Activated T-cell treated with anti-CD3 and anti-CD28 coated beads, Interleukin-2, amount 50 U/mL, for 72 hours (primary cell): ENCODE measurements around the gene KMT5B. TPM values are rescaled to one million over a fixed set of nuclear protein-coding genes. Genes with fewer than 3 reads are reported as not detected.

ENCODE experiments used
- ATAC-seq, 2 donors: fragments of 150-1000 bp; cut with Tn5 transposase; replicated peaks in 1 of 2; 2 replicates each; pipeline ENCODE4 v1.10.0; 2021; ENCODE audit warnings: moderate library complexity in 2 of 2, mild to moderate bottlenecking in 1 of 2
- DNase-seq, 2 donors: peaks; one replicate each; pipeline ENCODE4 v3.0.0; 2021 to 2022; ENCODE audit warnings: mixed read lengths in 1 of 2
- H3K27ac Mint-ChIP-seq: one replicate; pipeline ENCODE4 v1.8.0; 2022; ENCODE audit warnings: mild to moderate bottlenecking, moderate library complexity, mixed read lengths
- H3K27me3 Mint-ChIP-seq: one replicate; pipeline ENCODE4 v1.8.0; 2022; ENCODE audit warnings: low read depth, mixed read lengths
- H3K36me3 Mint-ChIP-seq, 2 donors: one replicate each; pipeline ENCODE4 v1.8.0; 2022; ENCODE audit warnings: mixed read lengths in 2 of 2, mild to moderate bottlenecking in 1 of 2; ENCODE audit not compliant: insufficient read depth in 2 of 2
- H3K4me1 Mint-ChIP-seq: one replicate; pipeline ENCODE4 v1.8.0; 2022; ENCODE audit warnings: low read depth, mixed read lengths
- H3K4me3 Mint-ChIP-seq, 2 donors: one replicate each; pipeline ENCODE4 v1.8.0; 2022; ENCODE audit warnings: mild to moderate bottlenecking in 2 of 2, mixed read lengths in 2 of 2, moderate library complexity in 2 of 2
- H3K9me3 Mint-ChIP-seq, 2 donors: one replicate each; pipeline ENCODE4 v1.8.0; 2022; ENCODE audit warnings: mixed read lengths in 2 of 2
- total RNA-seq, 2 donors: library from RNA; stranded (reverse); gene quantifications; one replicate each; pipeline ENCODE4 v1.2.3, GENCODE V29; 2022

The KMT5B gene
- total RNA-seq, 2 donors from 2014 or later = 26.9 to 34.1 TPM

DNA sequence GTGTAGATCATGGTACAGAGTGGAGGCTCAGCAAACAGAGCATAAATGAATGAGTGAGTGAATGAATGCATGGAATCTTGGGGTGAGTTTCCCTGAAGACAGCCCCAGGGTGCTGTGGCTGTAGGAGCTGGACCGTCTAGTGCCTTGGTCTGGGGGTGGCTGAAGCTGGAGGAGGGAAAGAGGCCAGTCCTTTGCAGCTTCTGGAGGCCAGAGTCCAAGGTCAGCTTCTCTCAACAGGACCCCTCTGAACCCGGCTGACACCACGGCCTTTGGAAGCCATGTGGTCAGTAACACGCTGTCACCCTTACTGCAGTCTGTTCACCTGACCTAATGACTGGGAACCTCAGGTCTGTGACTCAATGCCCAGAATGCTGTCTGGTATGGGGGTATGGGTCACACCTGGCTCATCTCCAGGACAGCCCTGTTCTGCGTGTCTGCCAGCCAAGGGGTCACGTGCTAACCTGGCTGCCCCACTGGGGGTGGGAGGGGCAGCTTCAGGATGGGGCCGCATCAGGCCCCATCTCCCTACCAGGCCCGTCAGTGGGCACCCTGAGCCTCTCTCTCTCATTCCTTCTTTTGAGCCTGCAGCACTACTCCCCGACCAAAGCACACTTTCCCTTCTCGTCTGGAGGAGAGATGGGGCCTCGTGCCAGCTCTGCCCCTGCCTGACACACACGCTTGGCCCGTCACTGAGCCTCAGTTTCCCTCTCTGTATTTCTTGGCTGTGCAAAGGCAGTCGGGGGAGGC lies 67.8 kb downstream of the KMT5B start:
- H3K9me3 Mint-ChIP-seq = no peaks in the 10 kb centered on the region
- no peak overlapping the region for H3K4me3 Mint-ChIP-seq
- H3K27me3 Mint-ChIP-seq = no peaks in the 10 kb centered on the region
- DNase-seq (no peak), ATAC-seq (no peak)
- peaks cover 14% of the 10 kb centered on the region for H3K4me1 Mint-ChIP-seq
- no peaks in the 10 kb centered on the region for H3K36me3 Mint-ChIP-seq
- H3K27ac Mint-ChIP-seq = no peak overlapping the region

DNA sequence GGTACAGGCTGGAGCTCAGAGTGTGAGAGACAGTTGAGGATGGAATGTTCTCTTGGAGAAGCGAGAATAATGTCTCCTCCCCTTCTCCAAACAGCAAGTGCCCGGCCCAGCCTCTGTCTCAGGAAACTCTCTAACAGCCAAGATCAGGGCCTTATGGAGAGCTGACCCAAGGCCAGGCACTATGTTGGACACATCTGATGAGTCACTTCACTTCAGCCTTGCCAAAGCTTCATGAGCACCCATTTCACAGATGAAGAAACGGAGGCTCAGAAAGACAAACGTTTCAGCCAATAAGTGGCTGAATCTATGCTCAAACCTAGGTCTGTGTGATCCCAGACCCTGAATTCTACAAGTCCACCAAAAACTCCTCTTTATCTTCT lies 69.8 kb downstream of the KMT5B start:
- no peak for DNase-seq
- ATAC-seq = no peak
- H3K4me3 Mint-ChIP-seq = no peak overlapping the region
- H3K9me3 Mint-ChIP-seq = no peaks in the 10 kb centered on the region
- H3K4me1 Mint-ChIP-seq = peaks cover 14% of the 10 kb centered on the region
- no peak overlapping the region for H3K27ac Mint-ChIP-seq
- no peaks in the 10 kb centered on the region for H3K36me3 Mint-ChIP-seq
- H3K27me3 Mint-ChIP-seq = no peaks in the 10 kb centered on the region

GRCh38 chr11:68142441-68143309 lies 70.4 kb downstream of the KMT5B start:
- no peak overlapping the region for H3K27ac Mint-ChIP-seq

DNA sequence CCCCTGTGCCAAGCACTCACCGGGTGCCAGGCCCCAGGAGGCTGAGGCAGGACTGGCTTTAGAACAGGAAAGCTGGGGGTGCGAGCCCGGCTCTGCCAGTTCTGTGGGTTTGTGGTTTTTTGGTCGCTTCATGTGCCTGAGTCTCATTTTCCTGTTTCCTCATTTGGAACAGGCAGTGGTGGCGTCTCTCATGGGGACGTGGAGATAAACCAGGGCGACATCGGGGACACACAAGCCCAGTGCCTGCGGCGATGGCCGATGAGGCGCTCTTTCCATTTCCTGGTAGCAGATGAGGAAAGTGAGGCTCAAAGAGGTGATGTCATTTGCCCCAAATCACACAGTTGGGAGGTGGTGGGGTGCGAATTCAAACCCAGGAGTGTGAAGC lies 71.1 kb downstream of the KMT5B start:
- H3K9me3 Mint-ChIP-seq = no peaks in the 10 kb centered on the region
- H3K27ac Mint-ChIP-seq = peak overlapping the region; percentile 80
- no peaks in the 10 kb centered on the region for H3K36me3 Mint-ChIP-seq
- peak overlapping the region; percentile 47 to 63 for H3K4me3 Mint-ChIP-seq
- DNase-seq (peak; percentile 67 to 69), ATAC-seq (peak; percentile 90 to 93)
- no peaks in the 10 kb centered on the region for H3K27me3 Mint-ChIP-seq
- H3K4me1 Mint-ChIP-seq = peaks cover 14% of the 10 kb centered on the region

More at GRCh38 chr11:68142441-68143309, 70.4 kb downstream of the KMT5B start:
- Mint-ChIP-seq H3K4me3 (peak overlapping the region; percentile 47 to 63), H3K9me3 (no peaks in the 10 kb centered on the region), H3K4me1 (peaks cover 14% of the 10 kb centered on the region), H3K36me3 (no peaks in the 10 kb centered on the region), H3K27me3 (no peaks in the 10 kb centered on the region)
- ATAC-seq (no peak), DNase-seq (no peak)

GRCh38 chr11:68141246-68142027 lies 71.7 kb downstream of the KMT5B start:
- Mint-ChIP-seq H3K27ac (peak overlapping the region; percentile 80), H3K36me3 (no peaks in the 10 kb centered on the region), H3K4me1 (peaks cover 14% of the 10 kb centered on the region), H3K27me3 (no peaks in the 10 kb centered on the region), H3K9me3 (no peaks in the 10 kb centered on the region), H3K4me3 (peak overlapping the region; percentile 47 to 63)
- no peak for ATAC-seq
- no peak for DNase-seq

GRCh38 chr11:68140496-68141245 lies 72.4 kb downstream of the KMT5B start:
- Mint-ChIP-seq H3K36me3 (no peaks in the 10 kb centered on the region), H3K9me3 (no peaks in the 10 kb centered on the region)

GRCh38 chr11:68138237-68138636 lies 74.9 kb downstream of the KMT5B start:
- no peak overlapping the region for H3K27ac Mint-ChIP-seq
- H3K4me1 Mint-ChIP-seq = peaks cover 14% of the 10 kb centered on the region
- no peak for DNase-seq
- H3K4me3 Mint-ChIP-seq = no peak overlapping the region
- no peak for ATAC-seq
- peaks cover 2 to 4% of the 10 kb centered on the region in 2 donors for H3K36me3 Mint-ChIP-seq
- no peaks in the 10 kb centered on the region for H3K27me3 Mint-ChIP-seq
- peaks cover 2 to 3% of the 10 kb centered on the region in 2 donors for H3K9me3 Mint-ChIP-seq

More at GRCh38 chr11:68140496-68141245, 72.4 kb downstream of the KMT5B start:
- no peaks in the 10 kb centered on the region for H3K27me3 Mint-ChIP-seq
- H3K4me3 Mint-ChIP-seq = no peak overlapping the region
- DNase-seq (no peak), ATAC-seq (no peak)
- H3K27ac Mint-ChIP-seq = no peak overlapping the region
- peaks cover 14% of the 10 kb centered on the region for H3K4me1 Mint-ChIP-seq

GRCh38 chr11:68137833-68138232 lies 75.3 kb downstream of the KMT5B start:
- Mint-ChIP-seq H3K27ac (no peak overlapping the region), H3K9me3 (peaks cover 2 to 3% of the 10 kb centered on the region in 2 donors)

GRCh38 chr11:68136866-68137265 lies 76.2 kb downstream of the KMT5B start:
- DNase-seq (no peak), ATAC-seq (no peak)
- peaks cover 9 to 10% of the 10 kb centered on the region in 2 donors for H3K9me3 Mint-ChIP-seq
- no peaks in the 10 kb centered on the region for H3K27me3 Mint-ChIP-seq
- peaks cover 6% of the 10 kb centered on the region for H3K4me1 Mint-ChIP-seq
- H3K4me3 Mint-ChIP-seq = no peak overlapping the region
- no peak overlapping the region for H3K27ac Mint-ChIP-seq
- peaks cover 9 to 13% of the 10 kb centered on the region in 2 donors for H3K36me3 Mint-ChIP-seq

More at GRCh38 chr11:68137833-68138232, 75.3 kb downstream of the KMT5B start:
- no peak for ATAC-seq
- no peak for DNase-seq
- H3K27me3 Mint-ChIP-seq = no peaks in the 10 kb centered on the region
- H3K4me3 Mint-ChIP-seq = no peak overlapping the region
- peaks cover 14% of the 10 kb centered on the region for H3K4me1 Mint-ChIP-seq
- peaks cover 2 to 5% of the 10 kb centered on the region in 2 donors for H3K36me3 Mint-ChIP-seq

DNA sequence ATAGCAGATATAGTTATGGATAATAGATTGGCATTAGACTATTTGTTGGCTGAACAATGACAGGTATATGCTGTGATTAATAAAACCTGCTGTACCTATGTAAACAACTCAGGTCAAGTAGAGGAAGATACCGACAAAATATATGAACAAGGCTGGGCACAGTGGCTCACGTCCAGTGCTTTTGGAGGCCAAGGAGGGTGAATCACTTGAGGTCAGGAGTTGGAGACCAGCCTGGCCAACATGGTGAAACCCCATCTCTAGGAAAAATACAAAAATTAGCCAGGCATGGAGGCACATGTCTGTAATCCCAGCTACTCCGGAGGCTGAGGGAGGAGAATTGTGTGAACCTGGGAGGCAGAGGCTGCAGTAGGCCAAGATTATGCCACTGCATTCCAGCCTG lies 77.9 kb downstream of the KMT5B start:
- no peaks in the 10 kb centered on the region for H3K27me3 Mint-ChIP-seq

DNA sequence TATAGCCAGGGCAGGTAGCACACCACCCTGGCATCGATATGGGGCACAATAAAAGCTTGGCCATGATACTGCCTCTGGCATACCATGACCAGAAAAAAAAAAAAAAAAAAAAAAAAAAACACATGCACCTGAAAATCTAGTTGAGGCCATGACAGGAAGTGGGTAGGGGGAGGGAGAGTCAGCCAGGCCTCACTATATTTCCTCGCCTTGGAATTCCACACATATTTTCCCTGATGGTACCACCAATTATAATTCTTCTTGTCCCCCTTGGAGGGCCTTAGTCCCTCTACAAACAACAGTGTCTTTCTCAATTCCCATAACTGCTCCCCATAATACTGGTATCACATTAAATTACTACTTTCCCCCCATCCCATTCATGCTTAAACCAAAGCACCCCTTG lies 79.3 kb downstream of the KMT5B start:
- DNase-seq (no peak), ATAC-seq (no peak)
- H3K9me3 Mint-ChIP-seq = peaks cover 9 to 10% of the 10 kb centered on the region in 2 donors
- peaks cover 14% of the 10 kb centered on the region for H3K27me3 Mint-ChIP-seq
- H3K4me3 Mint-ChIP-seq = no peak overlapping the region
- H3K27ac Mint-ChIP-seq = no peak overlapping the region
- no peaks in the 10 kb centered on the region for H3K4me1 Mint-ChIP-seq
- peaks cover 10 to 21% of the 10 kb centered on the region in 2 donors for H3K36me3 Mint-ChIP-seq

More for the DNA sequence above, 77.9 kb downstream of the KMT5B start:
- ATAC-seq = no peak
- Mint-ChIP-seq H3K4me1 (no peaks in the 10 kb centered on the region), H3K9me3 (peaks cover 9 to 10% of the 10 kb centered on the region in 2 donors), H3K27ac (no peak overlapping the region), H3K36me3 (peaks cover 10 to 14% of the 10 kb centered on the region in 2 donors), H3K4me3 (no peak overlapping the region)
- no peak for DNase-seq

- DNase-seq (no peak), ATAC-seq (no peak)
- H3K9me3 Mint-ChIP-seq = peaks cover 9 to 10% of the 10 kb centered on the region in 2 donors
- no peaks in the 10 kb centered on the region for H3K4me1 Mint-ChIP-seq
- H3K36me3 Mint-ChIP-seq = peaks cover 10 to 21% of the 10 kb centered on the region in 2 donors
- H3K27me3 Mint-ChIP-seq = peaks cover 16% of the 10 kb centered on the region
- H3K4me3 Mint-ChIP-seq = no peak overlapping the region
- H3K27ac Mint-ChIP-seq = no peak overlapping the region
Measured at GRCh38 chr11:68130121-68130520, 83.0 kb downstream of the KMT5B start.
